ENCODE results near the gene S100PBP.

DNA sequence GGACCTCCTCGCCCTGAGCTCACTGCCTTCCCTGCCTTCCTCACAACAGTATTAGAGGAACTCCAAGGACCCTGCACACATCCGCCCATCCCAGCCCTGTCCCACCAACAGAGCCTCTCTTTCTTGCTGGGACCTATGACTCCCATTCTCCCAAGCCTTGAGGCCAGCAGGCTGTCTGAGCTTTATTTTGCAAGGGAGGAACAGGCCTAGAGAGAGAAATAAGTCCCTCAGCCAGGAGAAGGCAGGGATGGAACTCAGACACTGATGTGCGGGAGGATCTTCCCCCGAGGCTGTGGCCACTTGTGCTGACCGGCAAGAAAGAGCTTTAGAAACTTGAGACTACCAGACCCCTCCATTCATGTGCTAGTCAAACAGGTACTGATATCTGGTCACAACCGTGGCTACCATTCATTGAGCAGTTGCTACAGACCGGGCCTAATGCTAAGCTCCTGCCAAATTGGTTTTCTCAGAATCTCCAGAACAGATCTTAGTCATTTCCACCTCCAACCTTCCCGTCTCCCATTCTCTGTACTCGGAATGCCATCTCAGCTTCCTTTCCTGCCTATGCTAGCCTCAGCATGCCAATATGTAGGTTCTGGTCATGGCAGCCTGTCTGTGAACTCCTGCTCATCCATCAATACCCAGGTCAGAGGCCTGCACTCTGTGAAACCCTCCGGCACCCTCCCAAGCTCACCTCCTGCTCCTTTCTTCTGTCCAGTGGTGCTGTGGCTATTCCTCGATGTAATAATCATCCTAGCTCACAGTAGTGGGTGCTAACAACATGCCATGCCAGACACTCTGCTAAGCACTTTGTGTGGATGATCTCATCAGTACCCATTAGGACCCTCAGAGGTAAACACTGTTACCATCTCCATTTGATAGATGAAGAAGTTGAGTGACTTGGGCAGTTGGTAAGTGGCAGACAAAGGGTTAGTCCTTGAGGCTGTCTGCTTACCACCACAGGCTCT, 79.9 kb downstream of the S100PBP start:
- TF ChIP-seq POLR2A (IDR thresholded peaks at IDR 0.05; ENCODE audit: low read depth, low read length) (no peak), POLR2AphosphoS5 (IDR thresholded peaks at IDR 0.05; ENCODE audit: insufficient read depth, low read depth, low read length) (no peak), EZH2 (IDR thresholded peaks at IDR 0.05; ENCODE audit: borderline replicate concordance, low read depth, low read length, severe bottlenecking) (no peak), FOS (IDR thresholded peaks at IDR 0.05; ENCODE audit: borderline replicate concordance, insufficient read depth, low read length) (no peak), GATA2 (IDR thresholded peaks at IDR 0.05; ENCODE audit: insufficient read depth, insufficient read length, low read depth, low read length) (no peak), JUN (IDR thresholded peaks at IDR 0.05; ENCODE audit: borderline replicate concordance, insufficient read depth, insufficient read length, low read depth) (no peak), MYC (IDR thresholded peaks at IDR 0.05; ENCODE audit: low read depth, low read length) (no peak)
- TF ChIP-seq, protein P1, sequence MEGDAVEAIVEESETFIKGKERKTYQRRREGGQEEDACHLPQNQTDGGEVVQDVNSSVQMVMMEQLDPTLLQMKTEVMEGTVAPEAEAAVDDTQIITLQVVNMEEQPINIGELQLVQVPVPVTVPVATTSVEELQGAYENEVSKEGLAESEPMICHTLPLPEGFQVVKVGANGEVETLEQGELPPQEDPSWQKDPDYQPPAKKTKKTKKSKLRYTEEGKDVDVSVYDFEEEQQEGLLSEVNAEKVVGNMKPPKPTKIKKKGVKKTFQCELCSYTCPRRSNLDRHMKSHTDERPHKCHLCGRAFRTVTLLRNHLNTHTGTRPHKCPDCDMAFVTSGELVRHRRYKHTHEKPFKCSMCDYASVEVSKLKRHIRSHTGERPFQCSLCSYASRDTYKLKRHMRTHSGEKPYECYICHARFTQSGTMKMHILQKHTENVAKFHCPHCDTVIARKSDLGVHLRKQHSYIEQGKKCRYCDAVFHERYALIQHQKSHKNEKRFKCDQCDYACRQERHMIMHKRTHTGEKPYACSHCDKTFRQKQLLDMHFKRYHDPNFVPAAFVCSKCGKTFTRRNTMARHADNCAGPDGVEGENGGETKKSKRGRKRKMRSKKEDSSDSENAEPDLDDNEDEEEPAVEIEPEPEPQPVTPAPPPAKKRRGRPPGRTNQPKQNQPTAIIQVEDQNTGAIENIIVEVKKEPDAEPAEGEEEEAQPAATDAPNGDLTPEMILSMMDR (IDR thresholded peaks at IDR 0.05; ENCODE audit: extremely low read depth in 1 of 2, insufficient read depth in 1 of 2, low read depth in 1 of 2, low read length in 2 of 2), result no peak
- TF ChIP-seq, protein P2, sequence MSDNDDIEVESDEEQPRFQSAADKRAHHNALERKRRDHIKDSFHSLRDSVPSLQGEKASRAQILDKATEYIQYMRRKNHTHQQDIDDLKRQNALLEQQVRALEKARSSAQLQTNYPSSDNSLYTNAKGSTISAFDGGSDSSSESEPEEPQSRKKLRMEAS (IDR thresholded peaks at IDR 0.05; ENCODE audit: insufficient read depth, insufficient read length), result no peak
